ENCODE results near the gene IFT43.

GRCh38 chr14:76093077-76093476 is 107.5 kb downstream of the IFT43 start:
- TF ChIP-seq PKNOX1 (IDR thresholded peaks at IDR 0.05), result no peak
- no peak for TF ChIP-seq EZH2 (IDR thresholded peaks at IDR 0.05; ENCODE audit: borderline replicate concordance, control insufficient read depth, low read depth, low read length)
- TF ChIP-seq POLR2A (IDR thresholded peaks at IDR 0.05; ENCODE audit: low read depth, low read length), result no peak
- TF ChIP-seq, protein P1, sequence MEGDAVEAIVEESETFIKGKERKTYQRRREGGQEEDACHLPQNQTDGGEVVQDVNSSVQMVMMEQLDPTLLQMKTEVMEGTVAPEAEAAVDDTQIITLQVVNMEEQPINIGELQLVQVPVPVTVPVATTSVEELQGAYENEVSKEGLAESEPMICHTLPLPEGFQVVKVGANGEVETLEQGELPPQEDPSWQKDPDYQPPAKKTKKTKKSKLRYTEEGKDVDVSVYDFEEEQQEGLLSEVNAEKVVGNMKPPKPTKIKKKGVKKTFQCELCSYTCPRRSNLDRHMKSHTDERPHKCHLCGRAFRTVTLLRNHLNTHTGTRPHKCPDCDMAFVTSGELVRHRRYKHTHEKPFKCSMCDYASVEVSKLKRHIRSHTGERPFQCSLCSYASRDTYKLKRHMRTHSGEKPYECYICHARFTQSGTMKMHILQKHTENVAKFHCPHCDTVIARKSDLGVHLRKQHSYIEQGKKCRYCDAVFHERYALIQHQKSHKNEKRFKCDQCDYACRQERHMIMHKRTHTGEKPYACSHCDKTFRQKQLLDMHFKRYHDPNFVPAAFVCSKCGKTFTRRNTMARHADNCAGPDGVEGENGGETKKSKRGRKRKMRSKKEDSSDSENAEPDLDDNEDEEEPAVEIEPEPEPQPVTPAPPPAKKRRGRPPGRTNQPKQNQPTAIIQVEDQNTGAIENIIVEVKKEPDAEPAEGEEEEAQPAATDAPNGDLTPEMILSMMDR (IDR thresholded peaks at IDR 0.05 in 2 of 3, conservative IDR thresholded peaks at IDR 0.05 in 1 of 3; ENCODE audit: control insufficient read depth in 2 of 3, extremely low read depth in 1 of 3, insufficient read depth in 1 of 3, low read depth in 3 of 3, low read length in 3 of 3), result no peak
- TF ChIP-seq, protein P2, sequence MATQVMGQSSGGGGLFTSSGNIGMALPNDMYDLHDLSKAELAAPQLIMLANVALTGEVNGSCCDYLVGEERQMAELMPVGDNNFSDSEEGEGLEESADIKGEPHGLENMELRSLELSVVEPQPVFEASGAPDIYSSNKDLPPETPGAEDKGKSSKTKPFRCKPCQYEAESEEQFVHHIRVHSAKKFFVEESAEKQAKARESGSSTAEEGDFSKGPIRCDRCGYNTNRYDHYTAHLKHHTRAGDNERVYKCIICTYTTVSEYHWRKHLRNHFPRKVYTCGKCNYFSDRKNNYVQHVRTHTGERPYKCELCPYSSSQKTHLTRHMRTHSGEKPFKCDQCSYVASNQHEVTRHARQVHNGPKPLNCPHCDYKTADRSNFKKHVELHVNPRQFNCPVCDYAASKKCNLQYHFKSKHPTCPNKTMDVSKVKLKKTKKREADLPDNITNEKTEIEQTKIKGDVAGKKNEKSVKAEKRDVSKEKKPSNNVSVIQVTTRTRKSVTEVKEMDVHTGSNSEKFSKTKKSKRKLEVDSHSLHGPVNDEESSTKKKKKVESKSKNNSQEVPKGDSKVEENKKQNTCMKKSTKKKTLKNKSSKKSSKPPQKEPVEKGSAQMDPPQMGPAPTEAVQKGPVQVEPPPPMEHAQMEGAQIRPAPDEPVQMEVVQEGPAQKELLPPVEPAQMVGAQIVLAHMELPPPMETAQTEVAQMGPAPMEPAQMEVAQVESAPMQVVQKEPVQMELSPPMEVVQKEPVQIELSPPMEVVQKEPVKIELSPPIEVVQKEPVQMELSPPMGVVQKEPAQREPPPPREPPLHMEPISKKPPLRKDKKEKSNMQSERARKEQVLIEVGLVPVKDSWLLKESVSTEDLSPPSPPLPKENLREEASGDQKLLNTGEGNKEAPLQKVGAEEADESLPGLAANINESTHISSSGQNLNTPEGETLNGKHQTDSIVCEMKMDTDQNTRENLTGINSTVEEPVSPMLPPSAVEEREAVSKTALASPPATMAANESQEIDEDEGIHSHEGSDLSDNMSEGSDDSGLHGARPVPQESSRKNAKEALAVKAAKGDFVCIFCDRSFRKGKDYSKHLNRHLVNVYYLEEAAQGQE (IDR thresholded peaks at IDR 0.05; ENCODE audit: low read depth, low read length), result no peak
- no peak for TF ChIP-seq EP300 (IDR thresholded peaks at IDR 0.05; ENCODE audit: borderline replicate concordance in 1 of 2, control insufficient read depth in 1 of 2, low read depth in 2 of 2, low read length in 2 of 2)
- TF ChIP-seq, protein P3, sequence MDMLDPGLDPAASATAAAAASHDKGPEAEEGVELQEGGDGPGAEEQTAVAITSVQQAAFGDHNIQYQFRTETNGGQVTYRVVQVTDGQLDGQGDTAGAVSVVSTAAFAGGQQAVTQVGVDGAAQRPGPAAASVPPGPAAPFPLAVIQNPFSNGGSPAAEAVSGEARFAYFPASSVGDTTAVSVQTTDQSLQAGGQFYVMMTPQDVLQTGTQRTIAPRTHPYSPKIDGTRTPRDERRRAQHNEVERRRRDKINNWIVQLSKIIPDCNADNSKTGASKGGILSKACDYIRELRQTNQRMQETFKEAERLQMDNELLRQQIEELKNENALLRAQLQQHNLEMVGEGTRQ (IDR thresholded peaks at IDR 0.05; ENCODE audit: borderline replicate concordance, low read depth, low read length), result no peak
- no peak for TF ChIP-seq POLR2AphosphoS5 (IDR thresholded peaks at IDR 0.05; ENCODE audit: low read length)
- no peak for TF ChIP-seq NFIC (IDR thresholded peaks at IDR 0.05; ENCODE audit: low read depth, low read length)
- TF ChIP-seq HCFC1 (IDR thresholded peaks at IDR 0.05; ENCODE audit: low read length), result no peak
- no peak for TF ChIP-seq MTA3 (IDR thresholded peaks at IDR 0.05; ENCODE audit: borderline replicate concordance, low read length)
- TF ChIP-seq CEBPB (IDR thresholded peaks at IDR 0.05; ENCODE audit: borderline replicate concordance in 1 of 2, low read depth in 2 of 2, low read length in 2 of 2), result no peak
- no peak for TF ChIP-seq ZNF207 (IDR thresholded peaks at IDR 0.05; ENCODE audit: borderline replicate concordance)
